Measurements from ENCODE around the gene WDR64.

Gene WDR64

GRCh38 chr1:241707442-241707841 is 55.4 kb downstream of the WDR64 start:
- Mint-ChIP-seq H3K27me3 (no peaks in the 10 kb centered on the region), H3K4me3 (no peak overlapping the region), H3K27ac (no peak overlapping the region), H3K9me3 (peaks cover 3% of the 10 kb centered on the region), H3K4me1 (peaks cover 12% of the 10 kb centered on the region), H3K36me3 (no peaks in the 10 kb centered on the region)
- CTCF ChIA-PET: interaction anchor here (1.3 kb wide), 1 partner anchor 97 kb away, joined by 4 read pairs; no protein-coding TSS in a partner anchor
- DNase-seq: no peak

GRCh38 chr1:241711326-241711725 is 59.2 kb downstream of the WDR64 start:
- peaks cover 10% of the 10 kb centered on the region for H3K4me1 Mint-ChIP-seq

GRCh38 chr1:241713316-241713715 is 61.2 kb downstream of the WDR64 start:
- CTCF ChIA-PET: interaction anchor here (1.5 kb wide), 1 partner anchor 11 kb away, joined by 5 read pairs; no protein-coding TSS in a partner anchor
- no peaks in the 10 kb centered on the region for H3K9me3 Mint-ChIP-seq

More at GRCh38 chr1:241711326-241711725, 59.2 kb downstream of the WDR64 start:
- Mint-ChIP-seq H3K36me3 (no peaks in the 10 kb centered on the region), H3K27ac (no peak overlapping the region), H3K4me3 (no peak overlapping the region), H3K27me3 (no peaks in the 10 kb centered on the region), H3K9me3 (no peaks in the 10 kb centered on the region)
- CTCF ChIA-PET: no interaction called here
- DNase-seq: no peak

GRCh38 chr1:241714321-241715218 is 62.5 kb downstream of the WDR64 start:
- H3K36me3 Mint-ChIP-seq: no peaks in the 10 kb centered on the region
- H3K4me3 Mint-ChIP-seq: no peak overlapping the region
- no peaks in the 10 kb centered on the region for H3K9me3 Mint-ChIP-seq
- CTCF ChIA-PET: interaction anchor here (1.5 kb wide), 1 partner anchor 13 kb away, joined by 5 read pairs; no protein-coding TSS in a partner anchor
- H3K4me1 Mint-ChIP-seq: peaks cover 8% of the 10 kb centered on the region
- H3K27ac Mint-ChIP-seq: no peak overlapping the region
- H3K27me3 Mint-ChIP-seq: no peaks in the 10 kb centered on the region
- no peak for DNase-seq

More at GRCh38 chr1:241713316-241713715, 61.2 kb downstream of the WDR64 start:
- Mint-ChIP-seq H3K4me3 (no peak overlapping the region), H3K36me3 (no peaks in the 10 kb centered on the region), H3K27me3 (no peaks in the 10 kb centered on the region), H3K27ac (no peak overlapping the region), H3K4me1 (peaks cover 8% of the 10 kb centered on the region)
- DNase-seq: no peak

- H3K9me3 Mint-ChIP-seq: no peaks in the 10 kb centered on the region
- H3K4me3 Mint-ChIP-seq: no peak overlapping the region
- H3K27ac Mint-ChIP-seq: no peak overlapping the region
- no peak for DNase-seq
- H3K36me3 Mint-ChIP-seq: no peaks in the 10 kb centered on the region
- CTCF ChIA-PET: no interaction called here
- no peaks in the 10 kb centered on the region for H3K27me3 Mint-ChIP-seq
- peaks cover 8% of the 10 kb centered on the region for H3K4me1 Mint-ChIP-seq
Measured at GRCh38 chr1:241715435-241715834, 63.4 kb downstream of the WDR64 start.

- H3K27ac Mint-ChIP-seq: no peak overlapping the region
- DNase-seq: no peak
- no peaks in the 10 kb centered on the region for H3K36me3 Mint-ChIP-seq
- peaks cover 8% of the 10 kb centered on the region for H3K4me1 Mint-ChIP-seq
- no peak overlapping the region for H3K4me3 Mint-ChIP-seq
- CTCF ChIA-PET: no interaction called here
- no peaks in the 10 kb centered on the region for H3K27me3 Mint-ChIP-seq
- H3K9me3 Mint-ChIP-seq: no peaks in the 10 kb centered on the region
Measured at GRCh38 chr1:241715956-241716355, 63.9 kb downstream of the WDR64 start.

- no peaks in the 10 kb centered on the region for H3K9me3 Mint-ChIP-seq
- CTCF ChIA-PET: no interaction called here
- H3K4me1 Mint-ChIP-seq: peaks cover 8% of the 10 kb centered on the region
- DNase-seq: no peak
- H3K27me3 Mint-ChIP-seq: no peaks in the 10 kb centered on the region
- no peak overlapping the region for H3K4me3 Mint-ChIP-seq
- no peaks in the 10 kb centered on the region for H3K36me3 Mint-ChIP-seq
- H3K27ac Mint-ChIP-seq: no peak overlapping the region
Measured at GRCh38 chr1:241716915-241717656, 65.0 kb downstream of the WDR64 start.

GRCh38 chr1:241717975-241718374 is 65.9 kb downstream of the WDR64 start:
- DNase-seq: no peak
- Mint-ChIP-seq H3K9me3 (no peaks in the 10 kb centered on the region), H3K27me3 (no peaks in the 10 kb centered on the region), H3K4me3 (no peak overlapping the region), H3K4me1 (peaks cover 8% of the 10 kb centered on the region), H3K36me3 (no peaks in the 10 kb centered on the region), H3K27ac (no peak overlapping the region)
- CTCF ChIA-PET: no interaction called here

GRCh38 chr1:241721011-241721410 is 68.9 kb downstream of the WDR64 start:
- DNase-seq: no peak
- no peaks in the 10 kb centered on the region for H3K36me3 Mint-ChIP-seq
- H3K4me3 Mint-ChIP-seq: no peak overlapping the region
- H3K9me3 Mint-ChIP-seq: no peaks in the 10 kb centered on the region
- CTCF ChIA-PET: no interaction called here
- no peak overlapping the region for H3K27ac Mint-ChIP-seq
- no peaks in the 10 kb centered on the region for H3K27me3 Mint-ChIP-seq
- H3K4me1 Mint-ChIP-seq: peaks cover 8% of the 10 kb centered on the region

- CTCF ChIA-PET: no interaction called here
- Mint-ChIP-seq H3K9me3 (no peaks in the 10 kb centered on the region), H3K27ac (no peak overlapping the region), H3K27me3 (peaks cover 3% of the 10 kb centered on the region), H3K36me3 (no peaks in the 10 kb centered on the region), H3K4me1 (no peaks in the 10 kb centered on the region), H3K4me3 (no peak overlapping the region)
- no peak for DNase-seq
Measured at GRCh38 chr1:241722947-241723346, 70.9 kb downstream of the WDR64 start.

GRCh38 chr1:241724741-241725356 is 72.8 kb downstream of the WDR64 start:
- Mint-ChIP-seq H3K27ac (no peak overlapping the region), H3K4me1 (no peaks in the 10 kb centered on the region), H3K36me3 (no peaks in the 10 kb centered on the region), H3K4me3 (no peak overlapping the region), H3K27me3 (peaks cover 3% of the 10 kb centered on the region), H3K9me3 (no peaks in the 10 kb centered on the region)
- DNase-seq: no peak
- CTCF ChIA-PET: no interaction called here

GRCh38 chr1:241730031-241730430 is 78.0 kb downstream of the WDR64 start:
- Mint-ChIP-seq H3K27ac (no peak overlapping the region), H3K4me3 (no peak overlapping the region), H3K36me3 (no peaks in the 10 kb centered on the region), H3K27me3 (peaks cover 3% of the 10 kb centered on the region), H3K9me3 (no peaks in the 10 kb centered on the region), H3K4me1 (no peaks in the 10 kb centered on the region)
- no peak for DNase-seq
- CTCF ChIA-PET: no interaction called here

- no peaks in the 10 kb centered on the region for H3K36me3 Mint-ChIP-seq
- no peak for DNase-seq
- H3K27ac Mint-ChIP-seq: no peak overlapping the region
- H3K4me1 Mint-ChIP-seq: no peaks in the 10 kb centered on the region
- no peaks in the 10 kb centered on the region for H3K27me3 Mint-ChIP-seq
- no peaks in the 10 kb centered on the region for H3K9me3 Mint-ChIP-seq
- CTCF ChIA-PET: no interaction called here
- no peak overlapping the region for H3K4me3 Mint-ChIP-seq
Measured at GRCh38 chr1:241733899-241734298, 81.8 kb downstream of the WDR64 start.

- no peak for DNase-seq
- H3K36me3 Mint-ChIP-seq: no peaks in the 10 kb centered on the region
- CTCF ChIA-PET: no interaction called here
- H3K27ac Mint-ChIP-seq: no peak overlapping the region
- no peaks in the 10 kb centered on the region for H3K9me3 Mint-ChIP-seq
- no peaks in the 10 kb centered on the region for H3K27me3 Mint-ChIP-seq
- H3K4me3 Mint-ChIP-seq: no peak overlapping the region
- H3K4me1 Mint-ChIP-seq: no peaks in the 10 kb centered on the region
Measured at GRCh38 chr1:241734533-241734932, 82.5 kb downstream of the WDR64 start.
